AG04449 (cell line): Measurements from ENCODE around the gene PTPRG.

Experiments used
- CTCF ChIA-PET: fragments of 350-600 bp; formaldehyde crosslinking; extraction: SDS; loops from one replicate; lab custom pipeline; 2021; ENCODE audit warnings: antibody characterized with exemption; lab: Yijun Ruan, JAX
- POLR2A ChIA-PET: fragments of 400-600, 350-600 bp; formaldehyde crosslinking; extraction: SDS; loops from one replicate; lab custom pipeline; 2020; ENCODE audit warnings: antibody characterized with exemption, inconsistent platforms; lab: Yijun Ruan, JAX
- DNase-seq: peaks from one replicate; pipeline ENCODE4 v3.0.0-alpha.2; 2010; ENCODE audit warnings: low read depth, low spot score
- H3K4me3 ChIP-seq: 2 replicates; pipeline ENCODE4 v1.5.1; 2011; ENCODE audit warnings: low read depth, mild to moderate bottlenecking, control low read depth, low read length
- CTCF ChIP-seq: IDR thresholded peaks from one replicate; pipeline ENCODE4 v1.5.1; 2011; ENCODE audit warnings: mild to moderate bottlenecking, moderate library complexity, low read length, control low read depth, inconsistent platforms; ENCODE audit not compliant: insufficient read depth; ENCODE audit errors: missing control alignments

The PTPRG gene

GRCh38 chr3:61624300-61624699 is 62.9 kb downstream of the PTPRG start:
- CTCF ChIA-PET = no interaction called here
- no peak for DNase-seq
- no peak for TF ChIP-seq CTCF
- H3K4me3 ChIP-seq = no peak overlapping the region
- POLR2A ChIA-PET = no interaction called here

- TF ChIP-seq CTCF = no peak
- ChIA-PET CTCF (no interaction called here), POLR2A (no interaction called here)
- H3K4me3 ChIP-seq = no peak overlapping the region
- no peak for DNase-seq
Observed at GRCh38 chr3:61625429-61625828, 64.1 kb downstream of the PTPRG start.

- no peak for DNase-seq
- no peak overlapping the region for H3K4me3 ChIP-seq
- ChIA-PET CTCF (no interaction called here), POLR2A (no interaction called here)
- TF ChIP-seq CTCF = no peak
Observed at GRCh38 chr3:61626484-61626883, 65.1 kb downstream of the PTPRG start.

- peak; percentile 80 for DNase-seq
- TF ChIP-seq CTCF = no peak
- CTCF ChIA-PET = interaction anchor here (1.0 kb wide), 1 partner anchor 22 kb away, joined by 3 read pairs; no protein-coding TSS in a partner anchor
- no peak overlapping the region for H3K4me3 ChIP-seq
- POLR2A ChIA-PET = interaction anchor here (2.0 kb wide), 1 partner anchor 63 kb away, joined by 4 read pairs; no protein-coding TSS in a partner anchor
Observed at GRCh38 chr3:61627768-61628185, 66.4 kb downstream of the PTPRG start.

- TF ChIP-seq CTCF = no peak
- POLR2A ChIA-PET = interaction anchor here (2.0 kb wide), 1 partner anchor 64 kb away, joined by 4 read pairs; no protein-coding TSS in a partner anchor
- CTCF ChIA-PET = interaction anchor here (1.0 kb wide), 1 partner anchor 23 kb away, joined by 3 read pairs; no protein-coding TSS in a partner anchor
- no peak for DNase-seq
- no peak overlapping the region for H3K4me3 ChIP-seq
Observed at GRCh38 chr3:61628636-61629035, 67.3 kb downstream of the PTPRG start.

GRCh38 chr3:61629442-61629841 is 68.1 kb downstream of the PTPRG start:
- no peak for TF ChIP-seq CTCF
- CTCF ChIA-PET = no interaction called here
- H3K4me3 ChIP-seq = no peak overlapping the region
- DNase-seq = no peak
- POLR2A ChIA-PET = interaction anchor here (0.9 to 1.1 kb wide), 3 partner anchors 13 to 68 kb away, joined by 3 to 5 read pairs (median 3); partner anchors contain the start of gene PTPRG
